HepG2 (cell line): ENCODE data around the gene TMEM235.

Experiments used
- CTCF ChIP-seq: sonication (generic); formaldehyde crosslinking; IDR thresholded peaks from 2 replicates; pipeline ENCODE4 v1.5.0; 2020; ENCODE audit warnings: mild to moderate bottlenecking, missing genetic modification reagents, moderate library complexity
- EP300 ChIP-seq, 3 experiments: sonication (generic) in 1 of 3; formaldehyde crosslinking in 1 of 3; IDR thresholded peaks; 2 replicates each; pipeline versions ENCODE4 v1.5.1 to v1.6.1; 2011 to 2020; ENCODE audit warnings: low read depth in 2 of 3, low read length in 2 of 3, borderline replicate concordance in 1 of 3, improper control_type of control experiment in 1 of 3, mild to moderate bottlenecking in 1 of 3, missing genetic modification reagents in 1 of 3, moderate library complexity in 1 of 3
- ETV6 ChIP-seq: sonication (generic); formaldehyde crosslinking; conservative IDR thresholded peaks from 2 replicates; pipeline ENCODE4 v1.4.0; 2020; ENCODE audit warnings: missing genetic modification reagents
- FOXM1 ChIP-seq: sonication (generic); formaldehyde crosslinking; IDR thresholded peaks from 2 replicates; pipeline ENCODE4 v1.5.0; 2020; ENCODE audit warnings: missing genetic modification reagents
- GTF2F1 ChIP-seq: fragments of 150-350 bp; IDR thresholded peaks from 2 replicates; pipeline ENCODE4 v1.6.1; 2014; ENCODE audit warnings: low read length
- NR2C2 ChIP-seq: sonication (generic); formaldehyde crosslinking; IDR thresholded peaks from 2 replicates; pipeline ENCODE4 v1.4.0; 2020; ENCODE audit warnings: missing genetic modification reagents, mild to moderate bottlenecking, moderate library complexity, borderline replicate concordance
- POLR2A ChIP-seq, 2 experiments: IDR thresholded peaks; 2 replicates each; pipeline ENCODE4 v1.6.1; 2011; ENCODE audit warnings: low read depth in 2 of 2, low read length in 2 of 2, mild to moderate bottlenecking in 1 of 2, moderate library complexity in 1 of 2; ENCODE audit not compliant: insufficient read depth in 1 of 2
- RNF2 ChIP-seq: fragments of 450-650 bp; conservative IDR thresholded peaks from 2 replicates; pipeline ENCODE4 v1.6.1; 2016; ENCODE audit warnings: low read depth
- SMAD1 ChIP-seq: sonication (generic); formaldehyde crosslinking; IDR thresholded peaks from 2 replicates; pipeline ENCODE4 v1.4.0; 2020; ENCODE audit warnings: missing genetic modification reagents, low read depth, mild to moderate bottlenecking, borderline replicate concordance
- ZC3H13 ChIP-seq: sonication (generic); formaldehyde crosslinking; IDR thresholded peaks from 2 replicates; pipeline ENCODE4 v1.8.1; 2023; ENCODE audit warnings: mild to moderate bottlenecking, missing genetic modification reagents, moderate library complexity
- ZNF713 ChIP-seq: sonication (generic); formaldehyde crosslinking; IDR thresholded peaks from 2 replicates; pipeline ENCODE4 v1.4.0; 2020; ENCODE audit warnings: mild to moderate bottlenecking, missing genetic modification reagents

GRCh38 chr17:78265121-78265520 is 33.7 kb downstream of the TMEM235 start:
- TF ChIP-seq POLR2A (IDR thresholded peaks at IDR 0.05; ENCODE audit: insufficient read depth in 1 of 2, low read depth in 2 of 2, low read length in 2 of 2) = no peak
- TF ChIP-seq RNF2 = no peak
- TF ChIP-seq ZC3H13 (CRISPR knock-in tag) = no peak
- no peak for TF ChIP-seq CTCF (CRISPR knock-in tag)
- TF ChIP-seq SMAD1 (CRISPR knock-in tag) = no peak
- no peak for TF ChIP-seq GTF2F1
- no peak for TF ChIP-seq FOXM1 (CRISPR knock-in tag)
- TF ChIP-seq EP300 (IDR thresholded peaks at IDR 0.05; ENCODE audit: low read depth in 2 of 2, low read length in 2 of 2) = no peak
- TF ChIP-seq EP300 (CRISPR knock-in tag; IDR thresholded peaks at IDR 0.05; ENCODE audit: borderline replicate concordance) = no peak
- TF ChIP-seq NR2C2 (CRISPR knock-in tag) = no peak
- TF ChIP-seq ETV6 = no peak
- no peak for TF ChIP-seq ZNF713 (CRISPR knock-in tag)
